NCI-H1048 (cell line): Measurements from ENCODE around the gene ATXN7L1.

Experiments
- DNase-seq: peaks from one replicate; lab custom pipeline; 2025; lab: John Stamatoyannopoulos, UW

The ATXN7L1 gene

DNA sequence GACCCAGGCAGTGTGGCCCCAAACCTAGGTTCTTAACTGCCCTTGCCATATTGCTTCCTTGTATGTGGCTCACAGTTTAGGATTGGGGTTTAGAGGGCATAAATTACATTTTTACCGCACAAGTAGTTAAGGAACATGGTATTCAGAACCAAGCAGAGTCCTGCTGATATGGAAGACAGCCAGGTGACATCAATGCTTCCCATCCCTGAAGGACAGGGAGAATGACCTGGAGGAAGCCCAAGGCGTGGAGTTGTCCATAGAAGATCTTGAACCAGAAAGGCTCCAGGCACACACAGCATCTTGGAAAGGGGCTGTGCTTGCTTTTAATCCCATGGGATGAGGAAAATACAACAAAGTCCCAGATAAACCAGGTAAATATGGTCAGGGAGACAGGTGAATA is 48.3 kb downstream of the ATXN7L1 start:
- DNase-seq = no peak

DNA sequence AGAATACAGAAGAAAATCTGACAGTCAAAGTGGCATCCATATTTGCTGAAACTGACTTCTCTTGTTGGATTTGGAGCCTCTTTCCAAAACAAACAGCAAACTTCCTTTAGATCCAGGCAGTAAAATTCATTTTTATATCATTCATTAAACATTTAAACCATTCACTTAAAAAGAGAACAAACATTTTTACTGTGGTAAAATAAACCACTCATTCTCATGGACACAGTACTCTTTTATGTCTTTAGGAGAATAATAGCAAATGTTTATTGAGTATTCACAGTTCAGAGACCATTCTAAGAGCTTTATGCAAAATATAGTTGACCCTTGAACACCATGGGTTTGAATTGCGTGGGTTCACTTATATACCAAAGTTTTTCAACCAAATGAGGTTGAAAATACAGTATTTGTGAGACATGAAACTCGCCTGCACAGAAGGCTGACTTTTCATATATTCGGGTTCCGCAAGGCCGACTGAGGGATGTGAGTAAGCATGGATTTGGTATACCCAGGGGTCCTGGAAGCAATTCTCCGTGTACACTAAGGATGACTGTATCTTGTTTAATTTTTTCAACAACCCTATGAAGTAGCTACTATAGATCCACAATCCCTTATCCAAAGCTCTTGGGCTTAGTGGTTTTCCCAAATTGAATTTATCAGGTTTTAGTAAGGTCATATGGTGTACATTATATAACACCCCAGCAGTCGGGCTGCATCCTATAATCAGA is 49.1 kb downstream of the ATXN7L1 start:
- DNase-seq = no peak

DNA sequence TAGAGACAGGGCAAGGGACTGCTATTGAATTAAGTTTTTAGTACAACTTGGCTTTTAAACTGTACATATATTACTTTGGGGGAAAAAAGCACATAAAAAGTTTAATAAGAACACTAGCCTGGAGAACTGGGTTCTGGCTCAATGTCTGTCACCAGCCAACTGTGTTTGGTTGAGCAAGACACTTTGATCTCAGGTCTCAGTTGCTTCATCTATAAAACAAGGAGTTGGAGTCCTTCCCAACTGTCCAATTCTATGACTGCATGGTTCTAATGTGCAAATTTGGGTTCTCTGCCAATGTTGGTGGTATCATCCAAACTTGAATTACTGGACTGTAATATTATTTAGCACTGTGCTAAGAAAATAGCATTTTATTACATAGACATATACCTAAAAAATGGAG is 50.3 kb downstream of the ATXN7L1 start:
- no peak for DNase-seq

- no peak for DNase-seq
Measured at GRCh38 chr7:105825371-105825770, 51.0 kb downstream of the ATXN7L1 start.

GRCh38 chr7:105822806-105823205 is 53.6 kb downstream of the ATXN7L1 start:
- no peak for DNase-seq

DNA sequence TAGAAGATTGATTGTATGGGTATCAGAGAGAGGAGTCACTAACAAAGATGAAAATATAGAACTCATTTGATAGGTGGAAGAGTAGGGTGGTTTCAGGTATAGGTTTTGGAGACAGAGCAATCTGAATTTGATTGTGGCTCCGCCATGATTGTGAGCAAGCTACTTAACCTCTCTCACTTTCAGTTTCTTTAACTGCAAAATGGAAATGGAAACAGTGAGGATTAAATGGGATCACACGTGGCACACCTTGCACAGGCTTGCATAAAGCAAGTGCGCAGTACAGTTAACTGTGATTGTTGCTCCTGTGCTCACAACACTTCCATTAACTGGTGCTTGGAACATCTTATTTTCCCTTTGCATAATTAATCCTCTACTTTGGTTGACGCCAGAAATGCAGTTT is 54.9 kb downstream of the ATXN7L1 start:
- DNase-seq = no peak

GRCh38 chr7:105820363-105821066 is 55.9 kb downstream of the ATXN7L1 start:
- no peak for DNase-seq

GRCh38 chr7:105819559-105819958 is 56.8 kb downstream of the ATXN7L1 start:
- DNase-seq = no peak

GRCh38 chr7:105816954-105817615 is 59.3 kb downstream of the ATXN7L1 start:
- no peak for DNase-seq

GRCh38 chr7:105816266-105816843 is 60.0 kb downstream of the ATXN7L1 start:
- no peak for DNase-seq

DNA sequence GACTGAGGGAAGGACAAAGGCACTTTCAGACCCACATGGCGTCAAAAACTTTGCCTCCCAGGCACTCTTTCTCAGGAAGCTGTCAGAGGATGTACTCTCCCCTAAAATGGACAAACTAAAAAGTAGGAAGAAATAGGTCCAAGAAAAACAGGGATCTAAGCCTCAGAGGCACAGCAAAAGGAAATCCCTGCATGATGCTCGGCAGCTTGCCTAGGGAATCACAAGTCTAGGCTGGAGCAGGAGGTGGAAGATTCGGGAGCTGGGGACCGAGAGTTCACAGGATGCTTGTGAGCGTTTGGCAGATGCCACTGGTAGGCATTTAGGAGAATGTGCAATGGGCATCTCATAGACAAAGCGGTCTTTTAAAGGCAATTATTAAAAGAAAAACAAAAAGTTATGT is 60.8 kb downstream of the ATXN7L1 start:
- no peak for DNase-seq

GRCh38 chr7:105814481-105814880 is 61.9 kb downstream of the ATXN7L1 start:
- no peak for DNase-seq

DNA sequence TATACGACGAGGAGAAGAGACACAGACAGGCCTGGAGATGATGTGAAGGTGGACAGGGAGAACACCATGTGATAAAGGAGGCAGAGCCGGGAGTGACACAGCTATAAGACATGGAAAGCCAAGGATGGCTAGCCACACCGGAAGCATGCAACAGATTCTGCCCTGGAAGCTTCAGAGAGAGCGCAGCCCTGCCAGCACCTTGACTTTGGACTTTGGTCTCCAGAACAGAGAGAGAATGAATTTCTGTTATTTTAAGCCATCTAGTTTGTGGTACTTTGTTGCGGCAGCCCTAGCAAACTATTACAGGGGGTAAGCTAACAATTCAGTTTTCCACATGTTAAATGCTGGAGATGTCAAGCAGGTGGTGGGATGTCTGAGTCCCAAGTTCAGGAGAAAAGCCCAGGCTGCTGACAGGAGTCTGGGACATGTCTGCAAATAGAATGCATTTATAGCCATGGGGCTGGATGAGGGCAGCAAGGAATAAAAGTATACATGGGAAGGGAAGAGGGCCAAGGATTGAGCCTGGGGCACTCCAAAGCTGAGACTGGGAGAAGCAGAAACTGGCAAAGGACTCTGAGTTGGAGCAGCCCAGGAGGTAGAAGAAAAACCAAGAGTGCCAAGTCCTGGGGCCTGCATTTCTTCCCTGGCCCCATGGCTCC is 65.1 kb downstream of the ATXN7L1 start:
- DNase-seq = no peak

DNA sequence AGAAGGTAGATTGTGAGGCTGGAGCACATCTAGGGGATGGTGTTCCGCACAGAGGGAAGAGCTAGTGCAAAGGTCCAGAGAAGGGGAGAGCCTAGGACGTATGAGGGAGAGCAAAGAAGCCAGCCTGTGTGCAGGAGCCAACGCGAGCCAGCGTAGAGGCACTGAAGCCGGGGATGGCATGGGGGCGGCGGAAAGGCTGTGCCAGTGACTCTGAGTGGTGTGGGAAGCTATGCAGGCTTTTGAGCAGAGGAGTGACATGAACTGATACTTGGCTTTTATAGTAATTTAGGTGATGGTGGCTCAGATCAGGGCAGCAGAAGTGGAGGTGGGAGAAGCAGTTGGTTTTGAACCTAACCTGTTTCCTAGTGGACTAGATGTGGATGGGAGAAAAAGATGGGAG is 65.8 kb downstream of the ATXN7L1 start:
- no peak for DNase-seq

DNA sequence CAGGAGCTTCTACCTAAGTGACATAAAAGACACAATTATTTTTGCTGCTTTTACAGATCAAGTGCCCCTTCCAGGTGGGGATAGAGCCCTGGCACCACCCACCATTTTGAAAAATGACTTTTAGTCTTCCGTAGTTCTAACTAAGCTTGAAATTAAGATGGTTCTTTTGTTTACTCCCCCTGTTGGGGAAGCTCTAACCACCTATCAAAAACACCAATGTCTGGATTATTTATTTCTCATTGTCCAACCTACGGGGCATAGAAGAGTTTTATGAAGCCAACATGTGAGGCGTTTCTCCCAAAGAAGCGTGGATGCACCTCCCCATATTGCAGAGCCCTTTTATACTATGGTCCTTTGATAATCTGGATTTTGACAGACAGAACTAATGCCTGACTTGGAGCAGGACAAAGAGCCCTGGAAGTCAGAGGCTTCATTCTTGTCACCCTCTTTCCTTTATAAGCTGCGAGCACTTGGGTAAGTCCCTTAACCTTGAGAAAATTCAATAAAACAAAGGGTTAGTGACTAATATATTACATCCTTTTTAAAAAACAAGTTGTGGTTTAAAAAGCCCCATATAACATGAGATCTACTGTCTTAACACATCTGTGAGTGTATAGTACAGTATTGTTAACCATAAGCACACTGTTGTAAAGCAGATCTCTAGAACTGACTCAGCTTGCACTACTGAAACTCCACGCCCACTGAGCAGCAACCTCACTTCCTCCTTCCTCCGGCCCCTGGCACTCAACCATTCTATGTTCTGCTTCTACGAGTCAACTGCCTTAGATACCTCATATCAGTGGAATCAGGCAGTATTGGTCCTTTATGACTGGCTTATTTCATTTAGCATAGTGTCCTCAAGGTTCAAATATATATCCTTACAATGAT is 67.5 kb downstream of the ATXN7L1 start:
- no peak for DNase-seq

GRCh38 chr7:105808209-105808608 is 68.2 kb downstream of the ATXN7L1 start:
- no peak for DNase-seq

DNA sequence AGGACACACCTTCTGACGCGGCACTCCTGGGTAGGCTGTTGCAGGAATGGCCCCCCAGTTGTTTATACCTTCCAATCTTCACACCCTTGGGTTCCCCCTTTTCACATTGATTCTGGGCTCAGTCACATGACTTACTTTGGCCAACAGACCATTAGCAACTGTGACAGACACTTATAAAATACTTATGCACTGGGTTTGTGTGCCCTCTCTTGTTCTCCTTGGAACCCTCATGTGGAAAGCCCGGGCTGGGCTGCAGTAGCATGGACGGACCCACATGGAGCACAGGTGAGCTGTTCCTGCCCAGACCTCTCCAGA is 69.0 kb downstream of the ATXN7L1 start:
- DNase-seq = no peak

DNA sequence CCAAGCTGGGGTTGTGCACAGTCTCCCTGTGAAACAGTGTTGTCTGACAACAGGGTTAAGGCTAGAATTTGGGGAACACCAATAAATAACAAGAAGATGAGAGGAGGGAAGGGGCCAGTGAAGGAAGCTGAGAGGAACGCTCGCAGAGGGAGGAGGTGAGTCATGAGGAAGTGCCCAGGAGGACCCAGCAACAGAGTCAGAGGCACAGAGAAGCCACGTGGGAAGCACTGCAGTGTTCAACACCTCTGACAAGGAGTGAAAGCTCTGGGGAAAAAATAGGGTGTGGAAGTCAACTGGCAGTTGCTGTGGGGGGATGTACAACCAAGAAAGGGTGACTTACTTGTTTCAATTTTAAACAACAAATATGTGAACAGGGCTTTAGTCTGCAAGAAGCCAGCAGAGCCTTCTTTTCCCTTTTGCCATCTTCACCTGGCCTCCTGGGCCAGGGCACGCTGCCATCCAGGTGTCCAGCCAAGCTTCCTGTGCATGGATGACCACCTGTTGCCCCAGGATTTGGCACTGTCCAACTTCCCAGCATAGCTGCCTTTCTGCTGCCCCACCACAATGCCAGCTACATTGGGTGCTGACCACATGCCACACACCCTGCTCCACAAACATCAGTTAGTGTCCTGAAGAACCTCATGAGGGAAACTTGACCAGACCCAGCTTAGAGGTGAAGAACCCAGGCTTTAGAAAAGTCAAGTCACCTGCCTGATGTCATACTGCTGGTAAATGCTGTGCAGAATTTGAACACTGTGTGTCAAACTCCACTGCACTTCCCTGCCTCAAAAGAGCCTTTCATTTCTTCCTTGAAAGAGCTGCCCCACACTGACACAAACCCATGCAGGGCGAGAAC is 69.6 kb downstream of the ATXN7L1 start:
- DNase-seq = no peak

- DNase-seq = no peak
Measured at GRCh38 chr7:105805447-105806019, 70.9 kb downstream of the ATXN7L1 start.

- DNase-seq = no peak
Measured at GRCh38 chr7:105803429-105803736, 73.0 kb downstream of the ATXN7L1 start.
